Measurements from ENCODE around the gene PSMF1.
A peak's percentile ranks its signal among the peaks of the same experiment; 100 is the strongest.

Gene PSMF1, protein sequence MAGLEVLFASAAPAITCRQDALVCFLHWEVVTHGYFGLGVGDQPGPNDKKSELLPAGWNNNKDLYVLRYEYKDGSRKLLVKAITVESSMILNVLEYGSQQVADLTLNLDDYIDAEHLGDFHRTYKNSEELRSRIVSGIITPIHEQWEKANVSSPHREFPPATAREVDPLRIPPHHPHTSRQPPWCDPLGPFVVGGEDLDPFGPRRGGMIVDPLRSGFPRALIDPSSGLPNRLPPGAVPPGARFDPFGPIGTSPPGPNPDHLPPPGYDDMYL

DNA sequence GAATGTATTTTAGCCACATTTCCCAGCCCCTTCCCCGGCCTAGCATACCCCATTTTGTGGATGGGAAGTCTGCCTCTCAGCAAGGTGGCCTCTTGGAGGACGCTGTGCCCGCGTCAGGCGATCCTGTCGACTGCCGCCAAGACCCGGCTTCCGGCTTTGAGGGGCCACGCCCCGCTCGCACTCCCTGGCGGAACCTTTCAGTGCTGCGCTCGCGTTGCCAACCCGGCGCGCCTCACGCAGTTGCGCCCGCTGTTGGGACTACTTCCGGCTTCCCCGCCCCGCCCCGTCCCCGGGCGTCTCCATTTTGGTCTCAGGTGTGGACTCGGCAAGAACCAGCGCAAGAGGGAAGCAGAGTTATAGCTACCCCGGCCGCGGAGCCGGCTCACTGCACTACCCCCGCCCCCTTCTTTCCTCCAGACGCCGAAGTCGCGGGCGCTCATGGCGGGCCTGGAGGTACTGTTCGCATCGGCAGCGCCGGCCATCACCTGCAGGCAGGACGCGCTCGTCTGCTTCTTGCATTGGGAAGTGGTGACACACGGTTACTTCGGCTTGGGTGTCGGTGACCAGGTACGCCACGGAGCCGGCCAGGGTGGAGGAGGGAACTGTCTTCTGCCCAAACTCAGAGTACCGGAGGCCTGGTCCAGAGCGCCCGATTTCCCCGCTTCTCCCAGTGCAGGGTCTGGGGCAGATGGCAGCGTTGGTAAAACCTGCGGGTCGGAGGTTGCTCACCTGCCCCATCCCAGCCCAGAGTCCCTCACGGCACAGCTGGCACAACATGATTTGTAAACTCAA, at the start of gene PSMF1:
TSS of gene PSMF1 (plus strand) at position 267 of the 792 bp plus-strand sequence. CDS start at position 439, 172 bp downstream.
- Mint-ChIP-seq H3K36me3 (ENCODE audit: low read depth) (peaks cover 34% of the 10 kb centered on the region), H3K27me3 (no peaks in the 10 kb centered on the region), H3K27ac (peak within 1 kb of the TSS; percentile 80), H3K9me3 (no peaks in the 10 kb centered on the region), H3K4me3 (peak within 1 kb of the TSS; percentile 89), H3K4me1 (ENCODE audit: low read depth) (peaks cover 62% of the 10 kb centered on the region)

DNA sequence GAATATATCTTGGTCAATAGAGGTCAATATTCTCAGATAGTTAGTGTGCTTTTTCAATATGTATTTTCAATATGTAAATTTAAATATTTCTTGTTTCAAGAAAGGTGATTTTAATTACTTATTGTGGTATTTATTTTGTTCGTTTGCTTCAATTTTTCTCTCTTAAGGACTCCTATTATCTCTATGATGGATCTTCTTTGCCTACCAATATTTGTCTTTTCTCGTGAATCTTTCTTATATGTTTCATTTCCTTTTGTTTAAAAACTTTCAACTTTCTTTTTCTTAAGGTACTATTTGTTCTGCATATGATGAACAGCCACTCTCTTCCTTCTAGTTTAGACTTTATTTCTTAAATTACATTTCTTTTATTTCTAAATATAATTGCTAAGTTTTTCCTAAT, 46.1 kb upstream of the PSMF1 start:
- Mint-ChIP-seq H3K27ac (no peak overlapping the region), H3K9me3 (peaks cover 10% of the 10 kb centered on the region), H3K4me3 (no peak overlapping the region), H3K4me1 (ENCODE audit: low read depth) (peaks cover 4% of the 10 kb centered on the region), H3K36me3 (ENCODE audit: low read depth) (peaks cover 9% of the 10 kb centered on the region), H3K27me3 (peaks cover 6% of the 10 kb centered on the region)

DNA sequence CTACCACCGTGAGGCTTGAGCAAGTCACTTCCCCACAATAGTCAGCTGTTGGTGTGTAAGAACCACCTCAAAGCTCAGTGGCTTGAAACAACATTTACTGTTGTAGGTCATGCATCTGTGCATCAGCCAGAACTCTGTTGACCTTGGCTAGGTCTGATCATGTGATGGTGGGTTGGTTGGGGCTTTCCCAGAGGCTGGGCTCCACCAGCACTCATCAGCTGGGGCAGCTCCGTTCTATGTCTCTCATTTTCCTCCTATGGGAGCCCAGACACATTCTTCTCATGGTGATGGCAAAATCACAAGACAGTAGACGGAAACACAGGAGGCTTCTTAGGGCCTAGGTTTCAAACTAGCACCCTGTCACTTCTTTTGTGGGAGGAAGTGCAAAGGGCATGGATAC, 42.8 kb upstream of the PSMF1 start:
- Mint-ChIP-seq H3K27me3 (no peaks in the 10 kb centered on the region), H3K4me1 (ENCODE audit: low read depth) (peaks cover 4% of the 10 kb centered on the region), H3K9me3 (no peaks in the 10 kb centered on the region), H3K27ac (no peak overlapping the region), H3K36me3 (ENCODE audit: low read depth) (peaks cover 9% of the 10 kb centered on the region), H3K4me3 (no peak overlapping the region)

DNA sequence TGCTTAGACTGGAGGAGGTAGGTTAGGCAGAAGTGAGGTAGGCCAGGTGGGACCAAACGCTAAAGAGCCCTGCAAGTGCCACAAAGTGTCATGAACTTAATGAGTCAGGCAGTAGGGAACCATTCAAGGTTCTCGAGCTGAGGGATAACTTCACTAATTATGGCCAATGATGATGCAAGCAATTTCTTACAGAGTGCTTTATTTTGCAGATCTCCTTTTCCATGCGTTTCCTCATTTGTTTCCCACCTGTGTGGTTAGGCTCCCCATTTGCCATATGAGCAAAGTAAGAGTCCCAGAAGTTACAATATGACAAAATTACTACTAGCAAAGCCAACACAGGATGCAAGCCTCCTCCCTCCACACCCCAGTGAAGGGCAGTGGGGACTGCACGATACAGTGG, 36.5 kb upstream of the PSMF1 start:
- H3K27me3 Mint-ChIP-seq, result no peaks in the 10 kb centered on the region
- H3K9me3 Mint-ChIP-seq, result peaks cover 10% of the 10 kb centered on the region
- no peak overlapping the region for H3K4me3 Mint-ChIP-seq

DNA sequence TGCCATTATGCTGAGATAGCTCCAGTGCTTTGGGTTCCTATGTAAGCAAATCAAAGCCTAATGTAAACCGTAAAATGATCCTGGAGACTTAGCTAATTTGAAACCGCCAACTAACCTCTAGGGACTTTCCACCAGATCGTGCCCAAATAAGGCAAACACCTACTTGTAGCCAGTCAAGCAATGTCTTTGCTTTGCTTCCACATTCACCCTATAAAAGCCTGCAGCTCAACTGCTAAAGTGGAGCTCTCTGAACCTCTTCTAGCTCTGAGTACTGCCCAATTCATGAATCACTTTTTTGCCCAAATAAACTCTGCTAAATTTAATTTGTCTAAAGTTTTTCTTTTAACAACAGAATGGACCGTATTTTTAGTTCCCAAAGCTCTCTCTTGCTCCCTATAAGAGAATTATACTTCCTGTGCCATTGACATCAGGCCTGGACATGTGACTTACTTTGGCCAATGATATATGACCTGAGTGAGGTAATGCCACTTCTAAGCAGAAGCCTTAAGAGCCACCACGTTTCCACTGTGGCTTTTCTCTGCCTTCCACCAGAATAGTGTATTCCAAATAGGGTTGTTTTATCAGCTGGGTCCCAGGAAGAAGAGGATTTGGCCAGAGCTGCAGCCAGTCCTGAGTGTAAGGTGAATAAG, 34.8 kb upstream of the PSMF1 start:
- peaks cover 10% of the 10 kb centered on the region for H3K9me3 Mint-ChIP-seq
- H3K27me3 Mint-ChIP-seq, result no peaks in the 10 kb centered on the region

More for the DNA sequence above, 36.5 kb upstream of the PSMF1 start:
- no peak overlapping the region for H3K27ac Mint-ChIP-seq
- H3K36me3 Mint-ChIP-seq (ENCODE audit: low read depth), result no peaks in the 10 kb centered on the region
- peaks cover 15% of the 10 kb centered on the region for H3K4me1 Mint-ChIP-seq (ENCODE audit: low read depth)

DNA sequence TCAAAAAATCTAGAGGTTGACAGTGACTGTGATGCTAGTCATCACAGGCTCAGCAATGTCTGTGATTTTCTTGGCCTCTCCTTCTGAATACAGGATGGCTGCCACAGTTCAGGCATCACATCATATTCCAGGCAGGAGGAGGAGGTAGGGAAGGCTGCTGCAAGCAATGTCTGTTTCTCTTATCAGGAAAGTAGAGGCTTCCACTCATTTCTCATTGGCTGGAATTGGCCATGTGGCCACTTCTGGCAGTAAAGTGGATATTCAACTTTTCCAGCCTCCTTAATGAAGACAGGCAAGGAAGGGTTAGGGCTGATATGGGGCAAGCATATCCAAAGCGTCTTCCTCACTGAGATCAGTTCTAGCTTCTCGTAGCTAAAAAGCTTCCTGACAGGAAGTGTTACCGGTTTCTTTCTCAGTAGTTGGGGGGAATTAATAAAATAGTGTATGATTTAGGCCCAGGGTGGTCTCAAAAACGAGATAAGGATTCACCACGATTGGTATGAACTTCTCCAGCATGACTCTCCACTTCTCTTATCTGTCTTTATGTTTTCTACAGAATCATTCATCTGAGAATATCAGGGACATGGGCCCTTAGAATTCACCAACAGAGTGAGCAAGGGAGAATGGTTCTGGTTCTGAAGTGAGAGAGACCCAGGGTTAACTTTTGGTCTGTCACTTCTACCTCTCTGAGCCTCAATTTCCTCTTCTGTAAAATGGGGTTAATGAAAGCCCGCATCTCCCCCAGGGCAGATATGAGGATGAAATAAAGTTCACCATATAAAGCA, 32.7 kb upstream of the PSMF1 start:
- H3K27ac Mint-ChIP-seq, result no peak overlapping the region
- H3K36me3 Mint-ChIP-seq (ENCODE audit: low read depth), result no peaks in the 10 kb centered on the region
- no peaks in the 10 kb centered on the region for H3K27me3 Mint-ChIP-seq
- peaks cover 23% of the 10 kb centered on the region for H3K9me3 Mint-ChIP-seq
- no peak overlapping the region for H3K4me3 Mint-ChIP-seq
- H3K4me1 Mint-ChIP-seq (ENCODE audit: low read depth), result peaks cover 26% of the 10 kb centered on the region

More for the DNA sequence above, 34.8 kb upstream of the PSMF1 start:
- Mint-ChIP-seq H3K27ac (no peak overlapping the region), H3K4me1 (ENCODE audit: low read depth) (peaks cover 26% of the 10 kb centered on the region), H3K4me3 (no peak overlapping the region), H3K36me3 (ENCODE audit: low read depth) (no peaks in the 10 kb centered on the region)

DNA sequence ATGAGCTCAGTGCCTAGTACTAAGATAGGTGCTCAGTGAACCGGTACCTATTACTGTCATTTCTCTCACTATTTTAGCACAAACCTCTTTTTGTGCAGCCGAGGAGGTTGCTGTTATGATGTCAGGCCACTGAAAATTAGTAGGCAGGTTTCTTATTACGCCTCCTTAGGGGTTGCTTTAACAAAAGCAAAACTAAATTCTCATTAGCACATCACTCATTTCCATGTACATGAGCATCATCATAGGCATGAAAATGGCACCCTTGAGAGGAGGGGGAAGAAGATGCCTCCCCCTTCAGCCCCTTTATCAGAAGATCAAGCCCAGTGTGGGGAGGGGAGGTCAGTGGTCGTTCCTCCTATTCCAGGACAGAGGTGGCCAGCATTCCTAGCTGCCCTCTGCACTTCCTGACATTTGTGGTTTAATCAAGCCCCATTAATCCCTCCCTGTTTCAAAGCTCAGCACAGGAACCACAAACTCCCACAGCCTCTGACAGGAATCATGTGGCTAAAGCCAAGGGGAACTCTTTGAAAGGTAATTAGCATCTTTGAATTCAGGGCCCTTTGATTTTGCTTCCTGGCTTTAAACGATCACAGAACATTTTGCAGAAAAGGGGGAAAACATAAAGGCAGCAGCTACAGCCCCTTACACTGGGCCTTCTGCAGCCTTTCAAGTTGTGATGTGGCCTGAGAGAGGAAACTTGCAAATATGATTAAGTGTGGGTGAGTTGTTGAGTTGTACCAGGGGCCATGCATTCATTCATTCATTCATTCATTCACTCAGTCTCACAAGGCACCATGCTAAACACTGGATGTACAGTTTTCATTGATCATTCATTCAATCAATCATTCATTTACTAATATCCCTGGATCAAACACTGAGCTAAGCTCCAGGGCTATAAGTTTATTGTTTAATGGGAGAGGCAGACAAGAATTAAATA, 31.9 kb upstream of the PSMF1 start:
- Mint-ChIP-seq H3K4me1 (ENCODE audit: low read depth) (peaks cover 26% of the 10 kb centered on the region), H3K4me3 (no peak overlapping the region), H3K9me3 (peaks cover 27% of the 10 kb centered on the region), H3K27ac (no peak overlapping the region), H3K27me3 (no peaks in the 10 kb centered on the region), H3K36me3 (ENCODE audit: low read depth) (peaks cover 2% of the 10 kb centered on the region)

DNA sequence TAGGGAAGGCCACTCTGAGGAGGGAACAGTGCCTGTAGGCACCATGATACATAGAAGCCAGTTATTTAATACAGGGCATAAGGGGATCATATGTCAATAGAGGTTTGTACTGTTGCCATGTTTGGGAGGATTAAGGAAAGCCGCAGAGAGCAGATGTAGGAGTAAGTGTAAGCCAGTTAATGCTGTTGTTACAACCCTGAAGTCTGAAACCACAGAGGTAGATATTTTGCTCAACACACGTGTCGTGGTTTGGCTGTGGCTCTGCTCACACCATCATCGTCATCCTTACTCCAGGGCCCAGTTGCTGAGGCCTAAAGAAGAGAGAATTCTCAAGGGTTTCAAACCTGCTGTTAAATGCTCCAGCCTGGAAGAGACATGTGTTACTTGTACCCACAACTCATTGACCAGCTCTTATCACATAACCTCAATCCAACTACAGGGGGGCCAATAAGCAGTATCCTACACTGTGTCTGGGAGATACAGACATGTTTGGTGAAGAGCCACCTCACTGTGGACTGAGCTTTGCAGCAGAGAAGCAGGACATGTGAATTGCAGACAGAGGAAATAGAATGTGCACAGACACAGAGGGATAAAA, 31.0 kb upstream of the PSMF1 start:
- Mint-ChIP-seq H3K4me1 (ENCODE audit: low read depth) (peaks cover 26% of the 10 kb centered on the region), H3K4me3 (no peak overlapping the region), H3K27ac (no peak overlapping the region), H3K9me3 (peaks cover 34% of the 10 kb centered on the region), H3K27me3 (no peaks in the 10 kb centered on the region), H3K36me3 (ENCODE audit: low read depth) (peaks cover 6% of the 10 kb centered on the region)

DNA sequence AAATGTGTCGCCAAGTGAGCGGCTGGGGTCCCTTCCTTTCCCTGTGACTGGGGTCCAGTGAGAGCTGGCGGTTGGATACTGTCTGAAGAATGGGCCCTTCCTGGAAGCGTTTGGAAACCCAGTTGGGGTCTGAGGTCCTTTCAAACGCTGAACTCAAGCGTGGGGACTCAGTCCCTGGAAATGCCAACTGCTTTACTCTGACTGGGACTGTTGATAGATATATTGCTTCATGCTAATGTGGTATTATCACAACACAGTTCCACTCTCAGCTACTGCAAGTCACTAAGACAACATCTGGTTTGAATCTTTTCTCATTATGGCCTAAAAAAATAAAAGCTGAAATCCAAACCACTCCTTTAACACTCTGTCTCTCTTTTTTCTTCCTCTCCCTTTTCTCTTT, 23.7 kb upstream of the PSMF1 start:
- Mint-ChIP-seq H3K27ac (no peak overlapping the region), H3K9me3 (peaks cover 19% of the 10 kb centered on the region), H3K36me3 (ENCODE audit: low read depth) (peaks cover 7% of the 10 kb centered on the region), H3K4me3 (no peak overlapping the region), H3K4me1 (ENCODE audit: low read depth) (no peaks in the 10 kb centered on the region), H3K27me3 (no peaks in the 10 kb centered on the region)

DNA sequence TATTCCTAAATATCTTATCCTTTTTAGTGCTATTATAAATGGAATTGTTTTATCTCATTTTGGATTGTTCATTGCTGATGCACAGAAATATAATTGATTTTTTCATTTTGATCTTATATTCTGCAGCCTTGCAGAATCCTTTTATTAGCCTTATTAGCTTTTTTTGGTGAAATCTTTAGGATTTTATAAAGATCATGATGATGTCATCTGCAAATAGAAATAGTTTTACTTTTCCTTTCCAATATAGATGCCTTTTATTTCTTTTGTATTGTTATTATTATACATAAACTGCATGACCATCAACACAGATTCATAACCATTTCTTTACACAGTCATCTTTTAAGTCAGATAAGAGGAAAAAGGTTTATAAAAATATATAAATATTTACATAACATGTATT, 16.9 kb upstream of the PSMF1 start:
- no peak overlapping the region for H3K4me3 Mint-ChIP-seq
- H3K9me3 Mint-ChIP-seq, result peaks cover 9% of the 10 kb centered on the region
- no peaks in the 10 kb centered on the region for H3K27me3 Mint-ChIP-seq
- H3K36me3 Mint-ChIP-seq (ENCODE audit: low read depth), result peaks cover 10% of the 10 kb centered on the region
- no peaks in the 10 kb centered on the region for H3K4me1 Mint-ChIP-seq (ENCODE audit: low read depth)
- no peak overlapping the region for H3K27ac Mint-ChIP-seq

DNA sequence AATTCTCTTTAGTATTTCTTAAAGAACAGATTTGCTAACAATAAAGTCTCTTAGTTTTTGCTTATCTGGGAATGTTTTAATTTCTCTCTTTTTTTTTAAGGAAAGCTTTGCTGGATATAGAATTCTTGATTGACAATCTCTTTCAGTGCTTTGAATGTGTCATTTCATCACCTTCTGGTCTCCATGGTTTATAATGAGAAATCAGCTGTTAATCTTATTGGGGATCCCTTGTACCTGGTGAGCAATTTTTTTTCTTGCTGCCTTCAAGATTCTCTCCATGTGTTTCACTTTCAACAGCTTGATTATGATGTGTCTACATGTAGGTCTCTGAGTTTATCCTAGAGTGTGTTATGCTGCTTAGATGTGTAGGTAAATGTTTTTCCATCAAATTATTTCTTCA, 16.4 kb upstream of the PSMF1 start:
- H3K36me3 Mint-ChIP-seq (ENCODE audit: low read depth), result peaks cover 10% of the 10 kb centered on the region

DNA sequence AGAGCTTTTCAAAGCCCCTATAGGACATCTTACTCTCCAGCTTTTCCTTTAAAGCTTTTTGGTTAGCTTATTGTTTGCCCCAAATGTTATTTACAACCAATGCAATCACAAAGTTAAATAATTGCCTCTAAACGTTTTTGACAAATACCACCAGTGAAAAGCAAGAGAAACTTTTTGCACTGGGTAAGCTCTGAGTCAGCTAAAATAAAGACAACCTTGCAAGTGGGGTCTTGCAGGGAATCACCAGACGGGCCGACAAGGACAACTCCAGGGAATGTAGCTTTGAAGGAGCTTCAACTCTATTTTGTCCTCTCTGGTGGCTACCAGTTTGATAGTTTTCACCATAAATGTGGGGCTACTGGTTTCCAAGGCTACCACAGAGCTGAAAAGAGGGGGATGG, 14.7 kb upstream of the PSMF1 start:
- Mint-ChIP-seq H3K27ac (no peak overlapping the region), H3K27me3 (no peaks in the 10 kb centered on the region), H3K9me3 (peaks cover 9% of the 10 kb centered on the region), H3K4me1 (ENCODE audit: low read depth) (peaks cover 4% of the 10 kb centered on the region), H3K4me3 (no peak overlapping the region), H3K36me3 (ENCODE audit: low read depth) (peaks cover 10% of the 10 kb centered on the region)

More for the DNA sequence above, 16.4 kb upstream of the PSMF1 start:
- no peaks in the 10 kb centered on the region for H3K4me1 Mint-ChIP-seq (ENCODE audit: low read depth)
- no peaks in the 10 kb centered on the region for H3K27me3 Mint-ChIP-seq
- H3K27ac Mint-ChIP-seq, result no peak overlapping the region
- peaks cover 9% of the 10 kb centered on the region for H3K9me3 Mint-ChIP-seq
- no peak overlapping the region for H3K4me3 Mint-ChIP-seq

DNA sequence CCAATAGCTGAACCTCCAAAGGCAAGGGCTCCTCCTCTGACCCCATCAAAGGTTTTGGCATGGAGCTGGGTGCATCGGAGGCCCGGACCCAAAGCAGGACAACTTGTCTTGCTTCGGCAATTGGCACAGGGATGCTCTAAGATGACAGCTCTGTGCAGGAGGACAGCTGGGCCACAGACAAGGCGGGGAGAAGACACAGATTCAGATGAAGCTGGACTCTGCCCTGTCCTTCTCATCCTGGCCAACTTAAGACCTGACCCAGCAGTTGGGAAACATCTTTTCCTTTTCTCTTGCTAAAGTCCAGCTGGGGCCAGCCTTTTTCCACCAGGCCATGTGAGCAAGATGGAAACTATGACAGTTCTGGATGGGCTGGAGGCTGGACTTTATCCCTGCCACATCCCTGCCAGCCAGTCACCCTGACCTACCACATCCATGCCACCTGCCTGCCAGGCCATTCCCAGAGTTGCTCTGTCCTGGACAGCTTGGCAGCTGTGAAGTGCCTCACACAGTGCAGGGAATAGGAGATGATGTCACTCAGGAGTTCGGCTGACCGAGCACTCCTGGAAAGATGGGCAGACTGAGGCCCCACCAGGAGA, 12.7 kb upstream of the PSMF1 start:
- Mint-ChIP-seq H3K9me3 (peaks cover 9% of the 10 kb centered on the region), H3K27ac (no peak overlapping the region), H3K36me3 (ENCODE audit: low read depth) (peaks cover 10% of the 10 kb centered on the region), H3K27me3 (no peaks in the 10 kb centered on the region), H3K4me1 (ENCODE audit: low read depth) (peaks cover 4% of the 10 kb centered on the region), H3K4me3 (no peak overlapping the region)
